RWPE1 (cell line): ENCODE measurements around the gene ATP8B1.
A peak's percentile ranks its signal among the peaks of the same experiment; 100 is the strongest.

ENCODE experiments used
- CTCF ChIA-PET: fragments of 350-600 bp; sonication (Branson Sonifier 250); formaldehyde crosslinking; extraction: SDS; loops from one replicate; lab custom pipeline; 2021; lab: Yijun Ruan, JAX
- POLR2A ChIA-PET: fragments of 400-600 bp; formaldehyde crosslinking; extraction: SDS; loops from one replicate; lab custom pipeline; 2020; ENCODE audit warnings: antibody characterized with exemption; ENCODE audit not compliant: low non-redundant PET; lab: Yijun Ruan, JAX
- DNase-seq: peaks from one replicate; pipeline ENCODE4 v3.0.0; 2012; ENCODE audit warnings: low spot score
- H3K27ac ChIP-seq: fragments of 450-650 bp; 2 replicates; pipeline ENCODE4 v1.5.1; 2017
- CTCF ChIP-seq: fragments of 450-650 bp; conservative IDR thresholded peaks from 2 replicates; pipeline ENCODE4 v1.5.1; 2017; ENCODE audit warnings: low read depth, mild to moderate bottlenecking

The ATP8B1 gene

GRCh38 chr18:57629422-57629821, 173.7 kb downstream of the ATP8B1 start:
- no peak for TF ChIP-seq CTCF
- peak overlapping the region; percentile 71 for H3K27ac ChIP-seq
- POLR2A ChIA-PET, result interaction anchor here (0.6 kb wide), 1 partner anchor 65 kb away, joined by 4 read pairs; no protein-coding TSS in a partner anchor
- no peak for DNase-seq
- CTCF ChIA-PET, result interaction anchor here (0.7 kb wide), 1 partner anchor 902 kb away, joined by 3 read pairs; no protein-coding TSS in a partner anchor

GRCh38 chr18:57627488-57627887, 175.6 kb downstream of the ATP8B1 start:
- no peak for DNase-seq
- H3K27ac ChIP-seq, result no peak overlapping the region
- POLR2A ChIA-PET, result no interaction called here
- no peak for TF ChIP-seq CTCF
- CTCF ChIA-PET, result interaction anchor here (0.7 kb wide), 1 partner anchor 86 kb away, joined by 3 read pairs; no protein-coding TSS in a partner anchor

GRCh38 chr18:57624988-57625387, 178.1 kb downstream of the ATP8B1 start:
- ChIA-PET CTCF (no interaction called here), POLR2A (no interaction called here)
- peak; percentile 8 for DNase-seq
- no peak overlapping the region for H3K27ac ChIP-seq
- no peak for TF ChIP-seq CTCF

GRCh38 chr18:57621246-57621604, 181.9 kb downstream of the ATP8B1 start:
- ChIA-PET CTCF (interaction anchor here (0.7 kb wide), 2 partner anchors 433 to 1115 kb away, joined by 3 to 8 read pairs; no protein-coding TSS in a partner anchor), POLR2A (no interaction called here)
- peak; percentile 18 for DNase-seq
- no peak for TF ChIP-seq CTCF
- H3K27ac ChIP-seq, result peak overlapping the region; percentile 83

GRCh38 chr18:57619876-57620275, 183.2 kb downstream of the ATP8B1 start:
- H3K27ac ChIP-seq, result no peak overlapping the region
- POLR2A ChIA-PET, result no interaction called here
- CTCF ChIA-PET, result no interaction called here
- no peak for DNase-seq
- TF ChIP-seq CTCF, result no peak

GRCh38 chr18:57618910-57619309, 184.2 kb downstream of the ATP8B1 start:
- no peak for DNase-seq
- ChIA-PET POLR2A (no interaction called here), CTCF (no interaction called here)
- TF ChIP-seq CTCF, result no peak
- H3K27ac ChIP-seq, result peak overlapping the region; percentile 49

- CTCF ChIA-PET, result no interaction called here
- POLR2A ChIA-PET, result no interaction called here
- no peak for TF ChIP-seq CTCF
These were observed 199.2 kb downstream of the ATP8B1 start for GRCh38 chr18:57603871-57604270.

More at GRCh38 chr18:57603871-57604270, 199.2 kb downstream of the ATP8B1 start:
- no peak for DNase-seq
- H3K27ac ChIP-seq, result no peak overlapping the region
